Activated CD4-positive, alpha-beta T cell treated with anti-CD3 and anti-CD28 coated beads for 1 hour (primary cell): ENCODE results near the gene CCDC14.
A peak's percentile ranks its signal among the peaks of the same experiment; 100 is the strongest.
"Not testable (repeated sequence)": the region's sequence is repeated elsewhere in the genome, so short reads cannot be mapped to it uniquely, and the experiment has no call there.

Experiments used
- DNase-seq: peaks from one replicate; pipeline ENCODE4 v3.0.0-alpha.2; 2020

The CCDC14 gene

GRCh38 chr3:123960781-123961507 lies at the start of gene CCDC14:
Gene CCDC14, minus strand, starts transcription at chr3:123961229. Its CDS starts 56 bp downstream, at chr3:123961173.
- peak; percentile 50 for DNase-seq

GRCh38 chr3:124008321-124008720 lies 47.3 kb upstream of the CCDC14 start:
- DNase-seq: not testable (repeated sequence)

- DNase-seq: no peak
Measured at GRCh38 chr3:124007186-124007585, 46.2 kb upstream of the CCDC14 start.

DNA sequence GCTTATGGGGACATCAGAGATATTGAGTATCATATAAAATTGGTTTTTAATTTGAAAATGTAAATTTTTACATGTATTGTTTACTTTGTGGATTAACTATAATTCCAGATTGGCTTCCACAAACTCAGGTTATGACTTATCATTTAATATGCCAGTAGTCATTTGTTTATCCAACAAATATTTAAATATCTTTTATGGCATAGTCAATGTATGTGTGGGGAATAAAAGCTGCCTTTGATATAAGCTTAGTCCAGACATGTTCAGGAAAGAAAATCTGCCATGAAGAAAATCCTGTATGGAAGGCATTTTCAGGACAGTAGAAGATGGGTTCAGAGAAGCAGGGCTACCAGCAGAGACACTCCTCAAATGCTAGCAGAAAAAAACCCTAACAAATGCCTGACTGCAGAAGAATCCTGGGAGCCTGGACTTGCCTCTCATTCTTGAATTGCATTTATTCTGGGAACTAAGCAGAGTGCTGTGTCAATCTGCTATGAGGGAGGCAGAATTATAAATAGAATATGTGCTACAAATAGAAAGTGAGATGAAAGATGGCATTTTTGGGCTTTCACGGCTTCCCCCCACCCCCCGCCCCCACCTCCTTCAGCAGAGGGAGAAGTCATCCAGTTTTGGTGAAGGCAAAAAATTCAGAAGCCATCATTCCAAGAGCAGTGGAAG lies 41.5 kb upstream of the CCDC14 start:
- not testable (repeated sequence) for DNase-seq

- DNase-seq: not testable (repeated sequence)
Measured at GRCh38 chr3:124001366-124001765, 40.3 kb upstream of the CCDC14 start.

GRCh38 chr3:123997543-123997942 lies 36.5 kb upstream of the CCDC14 start:
- no peak for DNase-seq

- no peak for DNase-seq
Measured at GRCh38 chr3:123993818-123994217, 32.8 kb upstream of the CCDC14 start.

GRCh38 chr3:123991730-123992588 lies 30.9 kb upstream of the CCDC14 start, which contains the start of gene ROPN1:
Gene ROPN1, minus strand, starts transcription at chr3:123992124. Its CDS starts 11,643 bp downstream, at chr3:123980481.
- DNase-seq: not testable (repeated sequence)

DNA sequence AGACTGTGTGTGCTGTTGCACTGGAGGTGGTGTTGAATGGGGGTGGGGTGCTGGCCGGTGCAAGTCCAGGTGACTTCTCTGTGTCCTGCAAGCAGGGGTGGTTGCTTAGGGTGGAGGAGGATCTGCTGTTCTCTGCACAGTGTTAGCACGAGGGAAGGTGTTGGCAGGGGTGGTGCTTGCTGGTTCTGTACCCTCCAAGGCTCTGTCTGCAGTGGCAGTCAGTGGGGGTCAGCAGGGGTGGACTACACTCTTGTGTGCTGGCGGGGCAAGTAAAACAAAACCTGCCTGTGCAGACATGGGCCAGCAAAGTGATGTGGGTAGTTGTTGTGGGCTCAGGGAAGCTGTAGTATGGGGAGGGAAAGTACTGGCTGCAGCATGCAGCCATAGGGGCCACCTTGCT lies 25.4 kb upstream of the CCDC14 start:
- no peak for DNase-seq

DNA sequence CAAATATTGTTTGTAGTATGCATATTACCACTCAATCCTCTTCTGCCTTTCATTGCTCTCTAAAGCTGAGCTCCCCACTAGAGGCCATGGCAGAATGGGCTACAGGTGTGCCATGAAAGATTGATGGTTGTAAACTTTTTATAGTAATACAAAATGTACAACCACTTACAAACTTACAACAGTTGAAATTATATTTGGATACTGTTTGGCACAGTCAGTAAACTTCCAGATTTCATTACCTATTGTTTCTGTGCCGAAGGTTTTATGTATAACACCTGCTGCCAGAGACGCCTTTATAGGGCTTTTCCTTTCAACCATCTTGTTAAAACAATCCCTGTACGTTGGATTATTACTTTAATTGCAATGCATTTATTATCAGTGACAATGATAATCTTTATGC lies 23.9 kb upstream of the CCDC14 start:
- no peak for DNase-seq

DNA sequence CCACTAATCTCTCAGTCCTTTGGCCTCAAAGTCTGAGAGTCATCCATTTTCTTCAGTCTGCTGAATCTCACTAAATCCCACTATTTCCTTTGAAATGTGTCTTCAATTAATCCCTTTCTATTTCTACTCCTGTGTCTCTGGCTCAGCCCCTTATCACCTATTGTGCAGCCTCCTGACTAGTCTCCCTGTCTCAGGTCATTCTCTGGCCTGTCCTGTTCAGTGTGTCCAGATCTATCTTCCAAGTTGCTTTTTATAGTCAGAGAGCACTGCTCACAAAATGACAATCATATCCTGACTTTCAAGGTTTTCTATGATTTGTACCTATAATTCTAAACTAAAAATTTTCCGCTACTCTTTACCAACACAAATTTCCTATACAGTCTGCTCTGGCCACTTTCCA lies 23.3 kb upstream of the CCDC14 start:
- DNase-seq: no peak

DNA sequence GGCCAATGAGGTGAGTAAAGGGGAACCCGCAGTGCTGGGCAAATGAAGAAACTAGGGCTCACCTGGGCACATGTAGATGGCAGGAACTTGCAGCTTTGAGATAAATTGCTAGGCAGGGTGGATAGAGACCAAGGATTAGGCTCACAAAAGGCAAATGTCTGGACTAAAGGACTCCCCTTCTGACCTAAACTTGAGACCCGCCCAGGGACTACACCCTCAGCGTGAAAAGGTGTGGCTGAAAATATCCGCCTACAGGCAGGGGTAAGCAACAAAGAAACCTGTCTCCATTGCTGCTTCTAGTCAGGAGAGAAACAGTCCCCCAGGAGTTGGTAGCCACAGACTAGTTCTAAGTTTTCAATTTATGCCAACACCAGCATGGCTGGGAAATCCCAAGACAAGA lies 20.3 kb upstream of the CCDC14 start:
- DNase-seq: not testable (repeated sequence)

DNA sequence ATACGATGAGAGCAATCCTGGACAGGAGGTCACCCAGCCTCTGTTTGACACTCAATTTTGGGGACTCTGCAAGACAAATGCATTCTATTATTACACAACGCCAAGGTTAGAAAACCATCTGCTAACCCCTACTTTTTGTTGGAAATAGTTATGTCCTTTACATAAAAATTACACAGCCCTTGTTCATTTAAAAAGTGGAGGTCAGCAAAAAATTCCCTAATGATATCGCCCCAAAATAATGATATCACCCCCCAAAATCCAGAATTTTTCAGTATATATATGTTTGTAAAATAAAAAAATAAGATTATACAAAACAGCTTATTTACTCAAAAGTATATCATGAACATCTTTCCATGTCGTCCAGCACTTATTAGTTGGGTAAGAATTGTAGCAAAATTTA lies 19.5 kb upstream of the CCDC14 start:
- no peak for DNase-seq

- DNase-seq: not testable (repeated sequence)
Measured at GRCh38 chr3:123979525-123980501, 18.8 kb upstream of the CCDC14 start.

DNA sequence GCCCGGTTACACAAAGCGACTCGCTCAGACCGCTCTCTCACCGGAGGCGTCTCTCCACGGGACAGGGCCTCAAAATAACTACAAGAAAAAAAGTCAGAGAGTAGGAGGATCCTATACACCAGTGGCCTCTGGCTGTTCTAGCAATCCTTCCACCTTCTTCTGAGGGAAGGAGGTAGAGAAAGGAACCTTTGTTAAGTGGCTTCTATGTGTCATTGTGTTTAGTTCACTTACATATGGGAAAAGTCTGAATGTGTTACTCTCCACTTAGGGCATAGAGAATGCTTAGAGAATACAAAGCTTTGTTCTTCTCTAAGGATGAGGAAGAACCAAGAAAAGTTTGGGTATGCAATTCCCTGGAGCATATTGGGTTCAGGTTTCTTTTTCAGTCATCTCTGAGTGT lies 15.9 kb upstream of the CCDC14 start:
- not testable (repeated sequence) for DNase-seq

DNA sequence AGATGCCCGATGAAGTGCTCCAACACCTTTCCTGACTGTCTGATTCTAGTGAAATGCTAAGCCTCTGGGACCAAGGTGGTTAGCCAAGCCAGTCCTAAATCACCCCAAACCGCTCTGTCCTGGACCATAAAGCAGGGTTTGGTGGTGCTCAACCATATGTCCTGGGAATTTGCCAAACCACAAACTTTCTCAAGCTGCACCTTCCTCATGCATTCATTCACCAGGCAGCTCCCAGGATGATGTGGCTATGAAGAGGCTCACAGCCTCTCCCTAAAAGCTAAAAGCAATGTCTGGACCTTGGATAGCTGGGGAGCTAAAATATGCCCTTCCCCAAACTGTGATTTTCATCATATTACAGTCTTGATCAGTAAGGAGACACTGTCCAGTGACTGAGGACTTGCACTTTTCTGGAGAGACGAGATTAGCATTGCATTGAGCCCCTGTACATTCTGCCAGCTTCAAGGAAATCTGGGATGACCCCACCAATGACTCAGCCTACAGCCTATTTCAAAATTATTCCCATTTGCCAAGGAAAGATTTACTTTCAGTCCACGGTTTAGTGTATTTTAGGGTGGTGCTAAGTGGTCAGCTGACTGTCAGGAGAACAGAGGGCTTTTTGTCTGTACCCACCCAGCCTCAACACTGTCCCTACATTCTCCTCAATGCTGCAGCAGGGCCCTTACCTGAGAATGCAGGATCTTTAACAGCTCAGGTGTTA lies 15.3 kb upstream of the CCDC14 start:
- DNase-seq: not testable (repeated sequence)

- DNase-seq: not testable (repeated sequence)
Measured at GRCh38 chr3:123975030-123975429, 14.0 kb upstream of the CCDC14 start.

GRCh38 chr3:123971406-123971805 lies 10.4 kb upstream of the CCDC14 start:
- no peak for DNase-seq

- not testable (repeated sequence) for DNase-seq
Measured at GRCh38 chr3:123967260-123967659, 6.2 kb upstream of the CCDC14 start.

GRCh38 chr3:123966799-123967198 lies 5.8 kb upstream of the CCDC14 start:
- DNase-seq: not testable (repeated sequence)

DNA sequence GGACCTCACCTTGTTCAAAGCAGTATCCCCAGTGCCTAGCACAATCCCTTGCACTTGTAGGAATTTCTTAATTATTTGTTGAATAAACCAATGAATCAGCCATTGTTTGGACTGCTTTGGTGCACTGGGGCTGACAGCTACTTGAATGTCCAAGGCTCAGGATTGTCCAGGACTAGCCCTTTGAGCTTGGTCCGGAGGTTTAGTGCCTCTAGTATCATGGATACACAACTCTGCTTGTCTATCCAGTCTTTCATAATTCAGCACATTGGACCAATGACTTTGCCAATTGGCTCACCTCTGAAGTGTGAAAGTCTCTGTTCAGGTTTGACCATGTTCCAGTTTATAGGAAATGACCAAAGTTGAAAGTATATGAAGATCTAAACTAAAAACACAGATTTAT lies 3.8 kb upstream of the CCDC14 start:
- DNase-seq: not testable (repeated sequence)
